Gastrocnemius medialis (tissue), 4 donors: ENCODE measurements around the gene CADPS. TPM values are rescaled to one million over a fixed set of nuclear protein-coding genes. Genes with fewer than 3 reads are reported as not detected.

Experiments
- ATAC-seq, 2 donors: fragments of 150-250 bp; one replicate each; pipeline ENCODE4 v1.9.1; 2016
- DNase-seq, 2 donors: peaks; one replicate each; pipeline ENCODE4 v3.0.0-alpha.2; 2019
- H3K27ac ChIP-seq, 4 donors: fragments of 200-600 bp; sonication (generic); 1 replicate in 1 of 4; 2 replicates in 3 of 4; pipeline ENCODE4 v1.5.1; 2016 to 2018; ENCODE audit warnings: mild to moderate bottlenecking in 2 of 4, moderate library complexity in 1 of 4
- H3K27me3 ChIP-seq, 3 donors: fragments of 200-600 bp; sonication (generic) in 2 of 3; 1 replicate in 1 of 3; 2 replicates in 2 of 3; pipeline versions ENCODE4 v1.5.1 to v1.6.0; 2016 to 2019; ENCODE audit warnings: mild to moderate bottlenecking in 1 of 3, moderate library complexity in 1 of 3
- H3K36me3 ChIP-seq, 2 donors: fragments of 200-600 bp; sonication (generic) in 1 of 2; one replicate each; pipeline ENCODE4 v1.5.1; 2017 to 2018
- H3K4me1 ChIP-seq, 2 donors: fragments of 200-600 bp; sonication (generic) in 1 of 2; one replicate each; pipeline ENCODE4 v1.5.1; 2016 to 2017; ENCODE audit warnings: mild to moderate bottlenecking in 2 of 2
- H3K4me3 ChIP-seq, 4 donors: fragments of 200-600 bp; sonication (generic) in 3 of 4; 1 replicate in 1 of 4; 2 replicates in 3 of 4; pipeline ENCODE4 v1.5.1; 2016 to 2019; ENCODE audit warnings: mild to moderate bottlenecking in 2 of 4
- H3K9me3 ChIP-seq, 3 donors: fragments of 200-600 bp; sonication (generic) in 2 of 3; 1 replicate in 1 of 3; 2 replicates in 2 of 3; pipeline ENCODE4 v1.5.1; 2016 to 2019
- POLR2A ChIP-seq, 2 donors: fragments of 450-650 bp; IDR thresholded peaks; one replicate each; pipeline ENCODE4 v1.6.1; 2017; ENCODE audit warnings: antibody characterized with exemption in 2 of 2, mild to moderate bottlenecking in 2 of 2, moderate library complexity in 2 of 2
- in situ Hi-C, 4 donors: fragments of 200-750 bp; cut with MboI; loops; one replicate each; pipeline versions ENCODE4 v1.15.0 to v1.8.0; 2017; ENCODE audit warnings: low sequenced_read_pairs in 4 of 4
- intact Hi-C: fragments of 100-400 bp; cut with DNase I; formaldehyde crosslinking; loops from one replicate; pipeline ENCODE4 v1.15.1; 2023; ENCODE audit warnings: low total_unique reads
- total RNA-seq, 4 donors: library from RNA; depleted of rRNA; stranded (reverse); fragments of >200 nt; gene quantifications; one replicate each; pipeline versions ENCODE4 v1.1.0 to v1.2.3, GENCODE V29; 2016
- TF ChIP-seq, protein P1 (sequence below), 5 experiments: fragments of 450-650 bp in 3 of 5; fragments of 200-600 bp in 2 of 5; sonication (generic) in 2 of 5; IDR thresholded peaks in 4 of 5; conservative IDR thresholded peaks in 1 of 5; 1 replicate in 4 of 5; 2 replicates in 1 of 5; pipeline ENCODE4 v1.5.1; 2016 to 2019; ENCODE audit warnings: antibody characterized with exemption in 5 of 5, mild to moderate bottlenecking in 3 of 5, moderate library complexity in 3 of 5

The CADPS gene
- total RNA-seq, 4 donors from 2014 or later = 2.1 TPM; not detected in 3

DNA sequence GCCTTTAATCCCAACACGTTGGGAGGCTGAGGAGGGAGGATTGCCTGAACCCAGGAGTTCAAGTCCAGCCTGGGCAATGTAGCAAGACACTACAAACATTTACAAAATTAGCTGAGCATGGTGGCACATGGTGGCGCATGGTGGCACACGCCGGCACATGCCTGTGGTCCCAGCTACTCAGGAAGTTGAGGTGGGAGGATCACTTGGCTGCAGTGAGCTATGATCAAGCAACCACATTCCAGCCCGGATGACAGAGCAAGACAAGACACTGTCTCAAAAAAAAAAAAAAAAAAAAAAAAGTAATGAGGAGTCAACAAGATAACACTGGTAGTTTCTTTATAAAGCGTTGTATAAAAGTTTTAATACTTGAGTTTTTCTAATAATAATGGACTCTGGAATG lies 511.9 kb downstream of the CADPS start:
- in situ Hi-C loops (no loop called here), intact Hi-C loops (no loop called here)
- DNase-seq (no peak), ATAC-seq (no peak)
- Histone ChIP-seq H3K4me1 (no peaks in the 10 kb centered on the region), H3K4me3 (no peak overlapping the region), H3K36me3 (no peaks in the 10 kb centered on the region), H3K9me3 (no peaks in the 10 kb centered on the region), H3K27me3 (peaks cover 33 to 51% (median 37%) of the 10 kb centered on the region in 3 donors), H3K27ac (no peak overlapping the region)
- TF ChIP-seq, protein P1, sequence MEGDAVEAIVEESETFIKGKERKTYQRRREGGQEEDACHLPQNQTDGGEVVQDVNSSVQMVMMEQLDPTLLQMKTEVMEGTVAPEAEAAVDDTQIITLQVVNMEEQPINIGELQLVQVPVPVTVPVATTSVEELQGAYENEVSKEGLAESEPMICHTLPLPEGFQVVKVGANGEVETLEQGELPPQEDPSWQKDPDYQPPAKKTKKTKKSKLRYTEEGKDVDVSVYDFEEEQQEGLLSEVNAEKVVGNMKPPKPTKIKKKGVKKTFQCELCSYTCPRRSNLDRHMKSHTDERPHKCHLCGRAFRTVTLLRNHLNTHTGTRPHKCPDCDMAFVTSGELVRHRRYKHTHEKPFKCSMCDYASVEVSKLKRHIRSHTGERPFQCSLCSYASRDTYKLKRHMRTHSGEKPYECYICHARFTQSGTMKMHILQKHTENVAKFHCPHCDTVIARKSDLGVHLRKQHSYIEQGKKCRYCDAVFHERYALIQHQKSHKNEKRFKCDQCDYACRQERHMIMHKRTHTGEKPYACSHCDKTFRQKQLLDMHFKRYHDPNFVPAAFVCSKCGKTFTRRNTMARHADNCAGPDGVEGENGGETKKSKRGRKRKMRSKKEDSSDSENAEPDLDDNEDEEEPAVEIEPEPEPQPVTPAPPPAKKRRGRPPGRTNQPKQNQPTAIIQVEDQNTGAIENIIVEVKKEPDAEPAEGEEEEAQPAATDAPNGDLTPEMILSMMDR (IDR thresholded peaks at IDR 0.05 in 4 of 5, conservative IDR thresholded peaks at IDR 0.05 in 1 of 5) = no peak
- no peak for TF ChIP-seq POLR2A (IDR thresholded peaks at IDR 0.05)

DNA sequence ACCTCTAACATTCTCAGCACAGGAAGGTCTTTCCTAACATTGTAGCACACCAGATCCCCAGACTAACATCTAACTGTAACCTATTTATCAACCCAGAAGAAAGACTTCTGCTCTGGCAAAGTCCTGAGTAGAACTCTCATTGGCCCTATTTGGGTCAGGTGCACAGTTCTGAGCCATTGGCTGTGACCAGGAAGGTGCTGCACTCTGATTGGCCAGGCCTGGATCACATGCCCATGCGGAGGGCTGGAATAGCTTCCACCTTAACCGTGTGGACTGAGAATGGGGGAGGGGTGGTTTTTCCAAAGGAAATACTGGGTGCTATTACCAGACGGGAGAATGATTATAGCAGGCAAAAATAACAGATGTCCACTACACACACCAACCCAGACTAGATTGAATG lies 513.4 kb downstream of the CADPS start:
- no peak for ATAC-seq
- H3K4me1 ChIP-seq = no peaks in the 10 kb centered on the region
- DNase-seq = no peak
- no peak overlapping the region for H3K4me3 ChIP-seq
- peaks cover 19 to 37% (median 23%) of the 10 kb centered on the region in 3 donors for H3K27me3 ChIP-seq
- no peak overlapping the region for H3K27ac ChIP-seq
- H3K9me3 ChIP-seq = no peaks in the 10 kb centered on the region
- in situ Hi-C loops (no loop called here), intact Hi-C loops (no loop called here)
- TF ChIP-seq, protein P1 (IDR thresholded peaks at IDR 0.05 in 4 of 5, conservative IDR thresholded peaks at IDR 0.05 in 1 of 5) = no peak
- no peak for TF ChIP-seq POLR2A (IDR thresholded peaks at IDR 0.05)
- H3K36me3 ChIP-seq = no peaks in the 10 kb centered on the region

DNA sequence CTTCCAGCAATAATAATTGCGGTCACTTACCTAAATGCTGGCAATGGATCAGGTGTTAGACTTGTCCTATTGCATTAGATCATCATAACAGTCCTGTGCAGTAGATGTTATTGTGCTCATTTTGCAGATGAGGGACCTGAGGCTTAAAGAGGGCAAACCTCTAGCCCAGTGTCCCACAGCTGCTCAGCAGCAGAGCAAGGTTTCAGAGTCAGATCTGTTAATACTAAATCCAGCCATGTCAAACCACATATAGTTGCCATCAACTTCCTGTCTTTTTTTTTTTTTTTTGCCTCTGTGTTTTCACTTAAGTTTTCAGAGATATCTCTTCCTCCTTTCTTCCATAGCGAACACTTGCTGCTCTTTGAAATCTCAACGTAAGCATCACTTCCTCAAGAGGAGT lies 514.0 kb downstream of the CADPS start:
- DNase-seq = no peak
- Histone ChIP-seq H3K27me3 (peaks cover 15 to 31% (median 17%) of the 10 kb centered on the region in 3 donors), H3K36me3 (no peaks in the 10 kb centered on the region), H3K9me3 (no peaks in the 10 kb centered on the region), H3K27ac (no peak overlapping the region), H3K4me1 (no peaks in the 10 kb centered on the region), H3K4me3 (no peak overlapping the region)
- intact Hi-C loops (no loop called here), in situ Hi-C loops (no loop called here)
- TF ChIP-seq POLR2A (IDR thresholded peaks at IDR 0.05) = no peak
- TF ChIP-seq, protein P1 (IDR thresholded peaks at IDR 0.05 in 4 of 5, conservative IDR thresholded peaks at IDR 0.05 in 1 of 5) = no peak
- ATAC-seq = no peak

DNA sequence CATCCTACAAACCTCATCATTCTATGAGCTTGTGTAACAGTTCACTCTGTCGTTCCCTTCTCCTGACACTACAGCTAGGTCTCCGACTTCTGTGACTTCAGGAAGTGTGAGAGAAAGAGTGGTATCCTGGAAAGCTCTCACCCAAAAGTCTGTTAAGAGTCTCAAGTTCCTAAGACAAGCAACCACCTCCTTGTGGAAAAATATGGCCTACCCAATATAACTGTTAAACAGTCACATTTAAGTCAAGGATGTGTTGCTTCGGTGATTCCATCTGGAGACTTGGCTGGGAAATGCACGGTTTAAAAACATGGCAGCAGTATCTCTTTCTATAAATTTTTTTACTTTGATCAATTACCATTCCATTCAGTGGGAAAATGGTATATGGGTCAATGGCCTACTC lies 515.7 kb downstream of the CADPS start:
- TF ChIP-seq, protein P1 (IDR thresholded peaks at IDR 0.05 in 4 of 5, conservative IDR thresholded peaks at IDR 0.05 in 1 of 5) = no peak
- TF ChIP-seq POLR2A (IDR thresholded peaks at IDR 0.05) = no peak
- no peak for DNase-seq
- no peaks in the 10 kb centered on the region for H3K4me1 ChIP-seq

DNA sequence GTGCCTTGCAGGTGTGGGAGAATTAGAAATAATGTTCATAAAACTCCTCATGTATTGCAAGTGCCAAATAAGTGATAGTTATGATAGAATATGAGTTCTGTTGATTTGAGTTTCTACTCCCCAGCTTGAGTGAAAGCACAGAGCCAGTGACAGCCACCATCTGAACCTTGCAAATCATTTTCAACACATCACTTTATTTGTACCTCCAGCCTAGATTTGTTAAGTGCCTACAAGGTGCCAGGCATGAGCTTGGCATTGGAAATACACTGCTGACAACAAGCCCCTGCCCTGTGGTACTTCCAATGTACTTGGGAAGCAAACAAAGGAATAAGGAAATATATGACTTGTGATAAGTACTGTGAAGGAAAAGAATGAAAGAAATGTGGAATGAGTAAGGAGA lies 518.9 kb downstream of the CADPS start:
- no peak for TF ChIP-seq POLR2A (IDR thresholded peaks at IDR 0.05)
- TF ChIP-seq, protein P1 (IDR thresholded peaks at IDR 0.05 in 4 of 5, conservative IDR thresholded peaks at IDR 0.05 in 1 of 5) = no peak
- H3K4me3 ChIP-seq = no peak overlapping the region
- peaks cover 0 to 4% (median 0%) of the 10 kb centered on the region in 3 donors for H3K27me3 ChIP-seq
- in situ Hi-C loops = no loop called here
- DNase-seq (no peak), ATAC-seq (no peak)
- no peaks in the 10 kb centered on the region for H3K9me3 ChIP-seq
- H3K36me3 ChIP-seq = no peaks in the 10 kb centered on the region
- H3K27ac ChIP-seq = no peak overlapping the region
- intact Hi-C loops = no loop called here
- H3K4me1 ChIP-seq = no peaks in the 10 kb centered on the region

More for the DNA sequence above, 515.7 kb downstream of the CADPS start:
- no peak for ATAC-seq
- in situ Hi-C loops = no loop called here
- no peaks in the 10 kb centered on the region for H3K9me3 ChIP-seq
- intact Hi-C loops = no loop called here
- H3K27ac ChIP-seq = no peak overlapping the region
- no peak overlapping the region for H3K4me3 ChIP-seq
- H3K36me3 ChIP-seq = no peaks in the 10 kb centered on the region
- H3K27me3 ChIP-seq = peaks cover 0 to 16% (median 5%) of the 10 kb centered on the region in 3 donors
